ENCODE data around the gene FAM3A.
"Not testable (repeated sequence)": the region's sequence is repeated elsewhere in the genome, so short reads cannot be mapped to it uniquely, and the experiment has no call there.

The FAM3A gene

DNA sequence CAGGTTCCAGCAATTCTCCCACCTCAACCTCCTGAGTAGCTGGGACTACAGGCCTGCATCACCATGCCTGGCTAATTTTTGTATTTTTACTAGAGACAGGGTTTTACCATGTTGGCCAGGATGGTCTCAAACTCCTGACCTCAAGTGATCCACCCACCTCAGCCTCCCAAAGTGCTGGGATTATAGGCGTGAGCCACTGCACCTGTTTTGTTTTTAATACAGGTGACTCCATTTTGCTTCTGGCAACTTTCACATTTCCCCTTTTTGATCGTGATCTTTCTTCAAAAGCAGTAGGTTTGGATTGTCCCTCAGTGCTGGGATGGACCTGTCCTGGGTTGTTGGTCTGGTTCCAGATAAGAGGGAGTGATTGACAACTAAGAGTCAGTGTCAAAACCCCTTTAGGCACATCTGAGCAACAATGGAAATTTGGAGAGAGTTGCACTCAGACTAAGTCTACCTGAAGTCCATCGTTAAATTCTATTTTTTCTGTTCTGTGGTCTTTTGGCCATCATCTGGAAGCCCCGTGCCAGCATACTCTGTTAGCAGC, 19.4 kb downstream of the FAM3A start:
- DNase-seq, result not testable (repeated sequence)

DNA sequence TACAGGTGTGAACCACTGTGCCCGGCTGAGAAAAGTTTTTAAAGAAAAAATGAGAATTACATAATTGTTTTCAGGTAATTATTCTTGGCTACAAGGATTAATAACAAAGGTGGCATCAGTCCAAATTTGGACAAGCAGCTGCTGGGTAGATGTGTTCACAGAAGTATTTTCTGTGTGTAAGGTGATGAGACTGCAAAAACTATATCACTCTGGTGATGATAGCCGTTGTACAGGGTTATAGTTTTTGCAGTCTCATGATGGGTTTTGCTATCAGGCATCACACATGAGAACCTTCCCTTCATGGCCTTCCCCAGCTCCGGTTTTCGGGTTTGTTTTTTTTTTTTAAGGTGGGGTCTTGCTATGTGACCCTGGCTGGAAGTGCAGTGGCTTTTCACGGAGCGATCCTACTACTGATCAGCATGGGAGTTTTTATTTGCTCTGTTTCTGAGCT, 20.5 kb downstream of the FAM3A start:
- DNase-seq, result no peak

- DNase-seq, result no peak
Measured at GRCh38 chrX:154494715-154495114, 21.3 kb downstream of the FAM3A start.

- peak; percentile 96 for DNase-seq
Measured at GRCh38 chrX:154490414-154491083, 25.5 kb downstream of the FAM3A start, which contains the start of gene SLC10A3. TSS of gene SLC10A3 (minus strand) at chrX:154490629. CDS start at chrX:154488940, 1,689 bp downstream.

DNA sequence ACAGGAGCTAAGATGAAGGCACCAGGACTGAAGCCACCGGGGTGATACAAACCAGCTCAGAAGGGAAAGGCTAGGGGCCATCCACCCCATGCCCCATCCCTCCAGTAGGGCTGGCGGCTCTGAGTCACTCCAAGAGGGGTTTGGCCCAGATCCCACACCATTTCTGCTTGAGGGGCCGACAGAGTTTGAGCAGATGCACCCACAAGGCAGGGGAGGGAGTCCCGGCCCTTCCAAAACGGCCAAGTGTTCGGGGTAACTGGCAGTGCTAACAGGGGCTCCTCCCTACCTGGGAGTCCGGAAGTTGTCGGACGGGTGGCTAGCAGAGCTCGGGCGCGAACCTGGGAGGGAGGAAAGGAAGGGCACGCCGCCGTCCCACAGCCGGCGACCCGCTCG, 26.0 kb downstream of the FAM3A start:
- no peak for DNase-seq

GRCh38 chrX:154489182-154489581, 26.9 kb downstream of the FAM3A start:
- DNase-seq, result no peak

DNA sequence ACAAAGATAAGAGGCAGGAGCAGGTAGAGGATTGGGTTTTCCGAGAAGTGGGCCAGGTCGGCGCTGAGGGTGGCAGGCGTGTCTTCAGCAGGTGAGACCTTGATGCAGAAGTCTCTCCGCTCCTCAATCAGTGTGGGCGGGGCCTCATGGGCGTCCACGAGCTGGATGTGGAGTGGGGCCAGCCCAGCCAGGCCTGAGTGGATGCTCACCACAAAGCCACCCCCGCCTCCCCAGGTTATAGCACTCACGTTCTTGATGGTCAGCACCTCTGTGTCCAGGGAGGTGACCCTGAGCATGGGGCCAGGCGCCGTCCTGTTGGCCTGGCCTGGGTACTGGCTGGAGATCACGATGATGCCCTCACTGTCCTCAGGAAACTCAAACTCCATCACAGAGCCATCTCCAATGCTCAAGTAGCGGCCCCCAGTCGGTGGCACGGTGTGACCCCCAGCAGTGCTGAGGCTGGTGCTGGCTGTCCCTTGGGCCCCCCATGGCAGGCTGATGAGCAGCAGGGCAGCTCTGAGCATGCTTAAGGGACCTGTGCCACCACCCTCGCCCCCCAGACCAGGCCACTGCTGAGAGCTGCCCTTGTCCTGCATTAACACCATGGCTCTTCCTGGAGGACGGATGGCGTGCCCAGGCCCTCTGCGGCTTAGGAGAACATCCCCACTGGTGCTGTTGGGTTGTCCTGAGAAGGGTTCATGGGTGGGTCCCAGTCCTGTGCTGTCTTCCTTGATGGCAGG, 27.5 kb downstream of the FAM3A start:
- no peak for DNase-seq

- DNase-seq, result no peak
Measured at GRCh38 chrX:154487518-154488290, 28.3 kb downstream of the FAM3A start.

DNA sequence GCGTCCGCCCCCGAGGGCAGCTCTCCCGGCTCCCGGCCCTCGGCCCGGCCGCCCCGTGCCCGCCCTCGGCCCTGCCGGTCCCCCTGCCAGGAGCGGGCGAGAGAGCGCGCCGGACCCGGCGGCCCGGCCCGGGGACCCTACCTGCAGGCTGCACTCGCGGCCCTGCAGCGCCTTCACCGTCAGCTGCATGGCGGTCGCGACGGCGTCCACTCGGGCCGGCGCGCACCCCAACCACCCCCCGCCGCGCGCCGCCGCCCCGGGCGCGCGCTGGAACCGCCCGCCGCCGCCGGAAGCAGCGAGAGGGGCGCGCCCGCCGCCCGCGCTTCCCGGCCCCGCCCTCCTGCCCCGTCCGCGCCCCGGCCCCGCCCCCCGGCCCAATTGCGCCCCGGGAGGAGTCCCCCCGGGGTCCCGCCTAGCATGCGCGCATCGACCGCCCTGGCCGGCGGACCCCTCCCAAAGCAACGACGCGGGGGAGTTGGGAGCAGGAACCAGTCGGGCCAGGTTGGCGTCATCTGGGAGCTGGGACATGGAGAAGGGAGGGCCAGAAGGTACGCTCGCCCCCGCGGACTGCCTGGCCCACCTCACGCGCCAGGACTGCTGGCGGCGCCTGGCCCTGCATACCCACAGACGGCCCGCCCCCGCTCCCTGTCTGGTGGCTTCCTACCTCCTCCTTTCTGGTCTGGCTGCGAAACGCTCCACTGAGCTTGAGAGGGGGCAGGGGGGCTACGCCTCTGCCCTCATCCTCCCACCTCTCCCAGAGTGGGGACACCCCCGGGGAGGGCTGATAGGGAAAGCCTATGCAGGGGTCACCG, 29.4 kb downstream of the FAM3A start, which contains the start of gene UBL4A:
Gene UBL4A, minus strand, starts transcription at position 220 of the 812 bp plus-strand sequence. Its CDS starts 31 bp downstream, at position 189.
- DNase-seq, result peak; percentile 62

DNA sequence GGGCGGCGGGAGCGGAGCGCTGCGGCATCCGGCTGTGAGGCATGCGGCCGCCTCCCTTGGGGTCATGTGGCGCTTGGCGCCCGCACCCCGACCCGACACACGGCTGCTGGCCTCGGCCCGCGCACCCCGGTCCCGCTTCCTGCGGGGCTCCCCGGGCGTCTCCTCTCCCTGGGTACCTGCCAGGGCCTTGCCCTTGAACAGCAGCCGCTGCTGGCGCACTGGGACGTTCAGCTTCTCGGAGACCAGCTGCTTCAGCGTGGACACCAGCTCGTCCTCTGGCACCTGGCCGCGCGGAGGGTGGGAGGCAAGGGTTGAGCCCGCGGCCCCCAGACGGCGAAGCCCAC, 30.0 kb downstream of the FAM3A start:
- no peak for DNase-seq

DNA sequence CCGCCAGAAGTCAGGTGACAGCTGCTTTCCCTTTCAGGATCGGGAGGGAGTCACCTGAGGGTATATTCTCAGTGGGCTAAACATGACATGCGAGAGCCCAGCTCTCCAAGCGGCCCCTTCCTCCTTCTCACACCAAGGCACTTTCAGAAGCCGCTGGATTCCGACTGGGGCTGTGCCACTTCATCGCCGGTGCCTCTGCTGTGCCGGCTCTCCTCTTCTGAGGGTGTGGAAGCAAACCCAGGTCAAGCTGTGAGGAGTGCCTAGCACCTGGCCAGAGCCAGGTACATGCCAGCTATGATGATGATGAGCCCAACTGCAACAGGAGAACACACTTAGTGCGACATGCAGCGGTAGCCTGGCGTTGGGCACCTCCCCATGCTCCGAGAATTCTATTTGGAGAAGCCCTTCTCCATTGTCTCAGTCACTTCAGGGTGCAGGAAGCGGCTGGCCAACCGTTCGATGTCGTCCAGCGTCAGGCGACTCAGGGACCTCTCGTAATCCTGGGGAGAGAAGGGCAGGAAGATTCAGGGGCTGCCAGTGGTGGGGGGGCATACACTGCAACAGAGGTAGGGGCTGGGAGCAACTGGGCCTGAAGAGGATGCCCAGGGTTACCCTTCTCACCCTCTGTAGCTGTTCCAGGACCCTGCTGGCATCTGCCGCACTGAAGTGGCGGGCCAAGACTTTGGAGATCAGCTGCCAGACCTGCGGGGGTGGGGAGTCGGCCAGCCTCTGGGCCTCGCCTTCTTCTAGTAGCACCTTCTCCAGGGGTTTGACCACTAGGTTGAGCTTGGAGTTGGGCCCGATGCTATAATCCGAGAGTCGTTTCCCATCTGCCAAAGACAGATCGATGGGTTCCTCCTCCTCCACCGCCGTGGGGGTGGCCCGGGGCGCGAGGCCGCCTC, 30.6 kb downstream of the FAM3A start:
- DNase-seq, result no peak

GRCh38 chrX:154484255-154485149, 31.5 kb downstream of the FAM3A start:
- DNase-seq, result peak; percentile 46

- DNase-seq, result no peak
Measured at GRCh38 chrX:154483325-154483724, 32.7 kb downstream of the FAM3A start.

DNA sequence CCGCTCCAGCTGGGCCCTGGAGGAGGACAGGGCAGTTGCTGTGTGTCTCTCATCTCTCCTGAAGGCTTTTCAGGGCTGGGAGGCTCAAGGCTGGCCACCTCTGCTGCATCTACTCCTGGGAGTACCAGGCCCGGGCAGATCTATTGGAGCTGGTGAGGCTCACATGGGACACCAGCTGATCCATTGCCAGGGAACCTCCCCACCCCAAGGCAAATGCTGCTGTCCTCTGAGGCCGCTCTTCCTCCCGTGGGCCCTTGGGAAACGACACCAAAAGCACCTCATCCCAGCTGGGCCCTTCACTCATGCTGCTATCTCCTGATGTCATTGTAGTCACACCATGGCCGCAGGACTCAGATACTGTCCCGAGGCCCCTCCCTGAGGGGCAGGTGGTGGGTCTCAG, 33.2 kb downstream of the FAM3A start:
- no peak for DNase-seq

GRCh38 chrX:154481911-154482601, 34.0 kb downstream of the FAM3A start:
- no peak for DNase-seq

GRCh38 chrX:154481195-154481594, 34.8 kb downstream of the FAM3A start:
- DNase-seq, result no peak

- DNase-seq, result peak; percentile 91
Measured at GRCh38 chrX:154478728-154479622, 37.1 kb downstream of the FAM3A start, which contains the start of gene LAGE3. TSS of gene LAGE3 (minus strand) at chrX:154479281. CDS start at chrX:154478915, 366 bp downstream.

DNA sequence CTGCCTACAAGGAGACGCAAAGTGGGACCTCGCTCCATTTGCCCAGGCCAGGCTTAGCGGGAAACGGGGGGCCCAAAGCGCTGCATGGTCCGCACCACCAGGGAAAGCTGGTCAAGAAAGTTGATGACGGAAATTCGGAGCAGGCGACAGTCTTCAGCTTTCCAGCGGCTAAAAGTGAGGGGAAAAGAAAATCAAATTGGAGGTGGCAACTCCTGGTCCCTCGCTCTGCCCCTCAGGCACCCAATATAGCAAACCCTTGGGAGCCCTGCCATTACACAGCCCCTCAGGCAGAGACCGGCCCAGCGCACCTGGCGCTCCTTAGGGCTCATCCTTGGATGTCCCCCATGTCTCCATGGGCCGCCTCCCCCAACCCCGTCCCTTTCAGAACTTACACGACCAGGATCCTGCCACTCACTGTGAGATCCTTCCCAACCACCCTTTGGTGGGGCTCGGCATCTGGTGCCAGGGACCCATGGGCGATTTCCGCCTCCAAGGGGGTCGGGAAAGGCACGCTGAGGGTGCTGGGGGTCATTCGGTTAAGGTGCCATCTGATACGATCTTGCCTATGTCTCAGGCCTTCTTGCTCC, 38.0 kb downstream of the FAM3A start:
- no peak for DNase-seq

Data from CD4-positive, alpha-beta T cell treated with Interleukin-15 for 1 hour (primary cell).